Esophagus muscularis mucosa (tissue), 3 donors: Measurements from ENCODE around the gene TAT.
"Not testable (repeated sequence)": the region's sequence is repeated elsewhere in the genome, so short reads cannot be mapped to it uniquely, and the experiment has no call there.

Source experiments
- CTCF ChIP-seq, 3 experiments: fragments of 200-600 bp in 2 of 3; fragments of 450-650 bp in 1 of 3; sonication (generic) in 2 of 3; IDR thresholded peaks; one replicate each; pipeline ENCODE4 v1.5.1; 2017 to 2019; ENCODE audit warnings: antibody characterized with exemption in 3 of 3, mild to moderate bottlenecking in 2 of 3, moderate library complexity in 1 of 3
- POLR2AphosphoS5 ChIP-seq, 2 donors: sonication (generic); formaldehyde crosslinking; IDR thresholded peaks; one replicate each; pipeline ENCODE4 v1.6.1; 2017; ENCODE audit warnings: antibody characterized with exemption in 2 of 2

GRCh38 chr16:71595340-71595826, 18.5 kb upstream of the TAT start:
- not testable (repeated sequence) for TF ChIP-seq CTCF, POLR2AphosphoS5 (IDR thresholded peaks at IDR 0.05)
